GM13977 (cell line): Measurements from ENCODE around the gene SIL1.

Source experiments
- DNase-seq: peaks from one replicate; pipeline ENCODE4 v3.0.0; 2012; ENCODE audit warnings: low spot score
- in situ Hi-C: fragments of 300-500 bp; cut with MboI; formaldehyde crosslinking; loops from one replicate; pipeline ENCODE4 v1.12.0; 2022; ENCODE audit warnings: low sequenced_read_pairs, low pct_unique_long_range_greater_than_20kb, mixed read lengths, inconsistent platforms; ENCODE audit not compliant: unreplicated experiment
- TF ChIP-seq, protein P1 (sequence below): IDR thresholded peaks from 2 replicates; pipeline ENCODE4 v1.5.1; 2012; ENCODE audit warnings: mild to moderate bottlenecking, control low read depth; ENCODE audit not compliant: insufficient read depth; ENCODE audit errors: extremely low read depth, missing control alignments

The SIL1 gene

DNA sequence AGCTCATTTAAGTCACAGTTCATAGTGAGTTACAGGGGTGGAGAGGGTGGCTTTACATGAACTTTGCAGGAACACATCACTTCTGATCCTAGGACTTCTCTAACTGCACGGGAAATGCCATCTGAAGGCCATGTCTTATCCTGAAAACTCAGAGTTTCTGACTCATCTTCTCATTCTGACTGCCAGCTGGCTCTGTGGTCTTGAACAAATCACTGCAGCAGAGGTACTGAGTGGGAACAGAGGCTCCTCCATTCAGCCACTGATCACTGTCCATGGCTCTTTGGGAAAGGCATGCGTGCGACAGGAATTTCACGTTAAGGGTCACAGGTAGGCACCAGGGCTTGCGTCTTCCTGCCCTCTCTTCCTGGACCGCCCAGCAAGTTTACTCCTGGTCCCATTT lies 208.4 kb downstream of the SIL1 start:
- in situ Hi-C loops = no loop called here
- TF ChIP-seq, protein P1, sequence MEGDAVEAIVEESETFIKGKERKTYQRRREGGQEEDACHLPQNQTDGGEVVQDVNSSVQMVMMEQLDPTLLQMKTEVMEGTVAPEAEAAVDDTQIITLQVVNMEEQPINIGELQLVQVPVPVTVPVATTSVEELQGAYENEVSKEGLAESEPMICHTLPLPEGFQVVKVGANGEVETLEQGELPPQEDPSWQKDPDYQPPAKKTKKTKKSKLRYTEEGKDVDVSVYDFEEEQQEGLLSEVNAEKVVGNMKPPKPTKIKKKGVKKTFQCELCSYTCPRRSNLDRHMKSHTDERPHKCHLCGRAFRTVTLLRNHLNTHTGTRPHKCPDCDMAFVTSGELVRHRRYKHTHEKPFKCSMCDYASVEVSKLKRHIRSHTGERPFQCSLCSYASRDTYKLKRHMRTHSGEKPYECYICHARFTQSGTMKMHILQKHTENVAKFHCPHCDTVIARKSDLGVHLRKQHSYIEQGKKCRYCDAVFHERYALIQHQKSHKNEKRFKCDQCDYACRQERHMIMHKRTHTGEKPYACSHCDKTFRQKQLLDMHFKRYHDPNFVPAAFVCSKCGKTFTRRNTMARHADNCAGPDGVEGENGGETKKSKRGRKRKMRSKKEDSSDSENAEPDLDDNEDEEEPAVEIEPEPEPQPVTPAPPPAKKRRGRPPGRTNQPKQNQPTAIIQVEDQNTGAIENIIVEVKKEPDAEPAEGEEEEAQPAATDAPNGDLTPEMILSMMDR = no peak
- no peak for DNase-seq

DNA sequence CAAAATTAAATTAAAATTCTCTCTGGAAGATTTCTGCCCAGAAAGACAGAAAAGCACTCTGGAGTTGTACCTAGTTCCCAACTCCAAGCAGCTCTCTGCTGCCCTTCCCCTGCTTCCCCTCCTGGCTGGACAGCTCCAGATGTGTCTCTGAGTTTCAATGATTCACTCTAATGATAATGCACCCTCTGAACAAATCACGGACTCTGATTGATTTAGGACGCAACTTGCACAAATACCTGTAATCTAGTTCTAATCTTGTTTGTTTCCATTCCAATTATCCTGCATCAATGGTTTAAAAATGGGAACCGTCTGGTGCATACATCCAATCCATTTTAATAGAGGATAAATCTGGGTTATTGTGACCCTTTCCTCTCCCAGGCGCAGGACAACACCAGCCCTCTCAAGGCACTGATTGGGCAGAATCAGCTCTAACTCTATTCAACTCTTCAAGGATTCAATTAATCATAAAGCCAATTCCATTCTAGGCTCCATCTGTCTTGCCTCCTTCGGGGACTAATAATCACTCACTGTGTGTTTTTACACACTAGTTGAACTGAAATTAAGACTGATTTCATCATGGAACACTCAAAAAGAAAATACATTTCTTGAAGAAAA lies 211.9 kb downstream of the SIL1 start:
- TF ChIP-seq, protein P1 = no peak
- no peak for DNase-seq
- in situ Hi-C loops = no loop called here

DNA sequence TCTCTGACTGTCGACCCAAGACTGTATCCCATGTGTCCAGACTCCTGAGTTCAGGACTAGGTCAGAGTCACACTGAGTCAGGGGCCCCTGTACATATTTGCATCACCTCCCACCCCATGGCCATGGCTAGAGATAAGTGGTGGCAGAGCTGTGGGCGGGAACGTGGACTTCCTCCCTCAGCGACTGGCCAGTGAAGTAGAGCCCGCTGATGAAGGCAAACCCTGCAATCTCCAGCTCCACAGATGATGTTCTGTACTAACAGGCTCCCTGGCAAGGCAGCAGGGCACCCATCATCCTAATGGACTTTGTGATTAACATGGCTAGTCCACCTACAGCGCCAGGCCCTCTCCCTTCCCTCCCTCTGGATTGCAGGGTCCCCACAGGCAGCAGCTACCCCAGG lies 212.5 kb downstream of the SIL1 start:
- TF ChIP-seq, protein P1 = no peak
- DNase-seq = no peak
- in situ Hi-C loops = no loop called here

DNA sequence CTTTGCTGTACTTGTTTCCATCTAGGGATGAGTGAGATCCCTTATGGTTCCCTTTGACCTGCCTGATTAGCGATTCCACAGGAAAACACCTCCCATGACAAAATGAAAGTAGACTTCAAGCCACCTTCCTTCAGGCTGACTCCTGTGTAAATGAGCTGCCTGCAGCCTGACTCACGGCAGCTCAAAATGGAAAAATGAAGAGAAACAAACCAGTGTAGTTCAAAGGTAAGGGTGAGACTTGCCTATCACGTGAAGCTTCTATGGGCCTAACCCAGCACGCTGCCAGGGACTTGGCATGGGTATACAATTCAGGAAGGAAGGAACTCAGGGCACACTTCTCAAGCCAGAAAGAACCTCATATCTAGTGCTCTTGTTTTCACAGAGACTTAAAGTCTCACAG lies 212.9 kb downstream of the SIL1 start:
- in situ Hi-C loops = no loop called here
- TF ChIP-seq, protein P1 = no peak
- DNase-seq = no peak

DNA sequence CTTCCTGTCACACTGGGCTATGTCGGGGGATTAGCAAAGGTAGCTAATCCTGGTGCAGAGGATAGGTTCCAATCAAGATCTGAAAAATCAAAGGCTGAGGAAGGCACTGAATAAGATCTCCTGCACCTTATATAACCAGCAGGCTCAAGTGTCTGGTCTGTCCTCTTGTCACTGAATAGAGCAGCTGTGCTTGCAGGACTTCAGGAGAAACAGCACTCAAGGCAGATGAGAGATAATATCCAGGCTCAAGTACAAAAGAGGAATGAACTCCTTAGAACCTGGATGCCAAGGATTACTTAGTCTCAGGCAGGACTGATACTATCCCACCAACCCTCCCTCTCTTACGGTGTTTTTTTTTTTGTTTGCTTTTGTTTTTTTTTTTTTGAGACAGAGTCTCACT lies 214.2 kb downstream of the SIL1 start:
- DNase-seq = no peak
- TF ChIP-seq, protein P1 = no peak
- in situ Hi-C loops = no loop called here

DNA sequence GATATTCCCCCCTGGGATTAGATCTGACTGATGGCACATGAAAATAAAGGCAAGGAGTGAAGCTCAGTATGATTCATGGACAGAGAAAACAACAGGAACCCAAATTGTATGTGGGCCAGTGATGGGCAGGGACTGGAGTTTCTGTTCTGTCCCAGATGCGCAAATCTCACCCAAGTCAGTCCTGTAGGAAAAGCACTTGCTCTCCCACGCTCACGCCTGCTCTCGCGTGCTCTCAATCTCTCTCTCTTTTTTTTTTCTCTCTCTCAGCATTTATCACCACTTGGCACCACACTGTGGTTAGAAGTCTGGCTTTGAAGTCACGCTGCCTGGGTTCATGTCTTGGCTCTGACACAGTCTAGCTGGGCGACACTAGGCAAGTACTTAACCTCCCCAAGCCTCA lies 216.6 kb downstream of the SIL1 start:
- in situ Hi-C loops = no loop called here
- no peak for DNase-seq
- TF ChIP-seq, protein P1 = no peak

DNA sequence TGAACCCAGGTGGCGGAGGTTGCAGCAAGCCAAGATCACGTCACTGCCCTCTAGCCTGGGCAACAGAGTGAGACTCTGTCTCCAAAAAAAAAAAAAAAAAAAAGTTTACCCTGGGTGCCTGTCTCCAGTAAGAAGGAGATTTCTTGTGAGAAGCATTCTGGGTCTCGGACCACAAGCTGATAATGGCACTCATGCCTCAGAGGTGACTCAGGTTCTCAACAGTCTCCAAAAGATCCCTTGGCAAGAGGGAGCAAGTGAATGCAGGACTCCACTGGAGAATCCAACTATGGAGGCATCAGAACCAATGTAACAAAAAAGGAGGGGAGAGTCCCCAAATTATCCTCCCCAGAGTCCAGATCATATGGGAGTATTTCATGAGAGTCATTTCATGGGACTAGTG lies 217.0 kb downstream of the SIL1 start:
- DNase-seq = no peak
- in situ Hi-C loops = no loop called here
- TF ChIP-seq, protein P1 = no peak
